H1 (cell line): ENCODE results near the gene ACADM. TPM values are rescaled to one million over a fixed set of nuclear protein-coding genes. Genes with fewer than 3 reads are reported as not detected.
"Not testable (repeated sequence)": the region's sequence is repeated elsewhere in the genome, so short reads cannot be mapped to it uniquely, and the experiment has no call there.

ENCODE experiments used
- CTCF ChIA-PET: fragments of 300-600 bp; sonication (Branson Sonifier 250); formaldehyde crosslinking; loops from one replicate; lab custom pipeline; 2021; ENCODE audit not compliant: partially characterized antibody; lab: Charles Lee
- POLR2A ChIA-PET: fragments of 300-600 bp; sonication (Branson Sonifier 250); formaldehyde crosslinking; loops from one replicate; lab custom pipeline; 2021; ENCODE audit warnings: inconsistent platforms; ENCODE audit not compliant: partially characterized antibody; lab: Charles Lee
- DNase-seq, 2 experiments: peaks; one replicate each; pipeline versions ENCODE4 v3.0.0 to v3.0.0-alpha.2; 2010 to 2022; ENCODE audit warnings: low spot score in 2 of 2, low read depth in 1 of 2, mixed read lengths in 1 of 2
- FAIRE-seq: peaks from 2 replicates; lab custom pipeline; 2011; peaks lifted over from hg19 to GRCh38; lab: Jason Lieb, UNC
- H2AFZ ChIP-seq: 2 replicates; pipeline ENCODE4 v1.8.1; 2012; ENCODE audit warnings: low read length, inconsistent platforms
- H2AK5ac ChIP-seq: 2 replicates; pipeline ENCODE4 v1.6.1; 2013; ENCODE audit warnings: low read depth, low read length
- H2BK120ac ChIP-seq: replicated peaks from 2 replicates; pipeline ENCODE3; 2013; ENCODE audit warnings: low read depth, low read length, inconsistent platforms
- H2BK12ac ChIP-seq: 2 replicates; pipeline ENCODE4 v1.6.1; 2013; ENCODE audit warnings: low read depth, low read length
- H2BK15ac ChIP-seq: 2 replicates; pipeline ENCODE4 v1.6.1; 2013; ENCODE audit warnings: low read length
- H2BK20ac ChIP-seq: 2 replicates; pipeline ENCODE4 v1.6.1; 2013; ENCODE audit warnings: low read length
- H2BK5ac ChIP-seq: 2 replicates; pipeline ENCODE4 v1.6.1; 2013; ENCODE audit warnings: low read depth, low read length
- H3K14ac ChIP-seq: 2 replicates; pipeline ENCODE4 v1.6.1; 2013; ENCODE audit warnings: inconsistent platforms; ENCODE audit not compliant: insufficient read length
- H3K18ac ChIP-seq: 2 replicates; pipeline ENCODE4 v1.6.1; 2013; ENCODE audit warnings: low read length; ENCODE audit errors: extremely low read depth
- H3K23ac ChIP-seq: 2 replicates; pipeline ENCODE4 v1.6.1; 2013; ENCODE audit warnings: inconsistent platforms; ENCODE audit not compliant: insufficient read length
- H3K23me2 ChIP-seq: 2 replicates; pipeline ENCODE4 v1.6.1; 2013; ENCODE audit warnings: low read depth, low read length
- H3K27ac ChIP-seq: 2 replicates; pipeline ENCODE4 v1.6.1; 2011; ENCODE audit warnings: low read depth, low read length, inconsistent platforms
- H3K27me3 ChIP-seq, 4 experiments: replicated peaks in 1 of 4; 1 replicate in 1 of 4; 2 replicates in 3 of 4; pipeline versions ENCODE4 v1.6.1 to v1.8.1; 2011 to 2013; ENCODE audit warnings: low read length in 3 of 4, mild to moderate bottlenecking in 3 of 4, inconsistent platforms in 2 of 4, mixed read lengths in 2 of 4, moderate library complexity in 1 of 4; ENCODE audit not compliant: control insufficient read depth in 3 of 4, insufficient read depth in 3 of 4; ENCODE audit errors: extremely low read depth in 1 of 4
- H3K36me3 ChIP-seq, 4 experiments: 2 replicates each; pipeline versions ENCODE4 v1.6.1 to v1.8.1; 2011 to 2013; ENCODE audit warnings: mild to moderate bottlenecking in 4 of 4, low read length in 3 of 4, moderate library complexity in 2 of 4, control low read depth in 1 of 4, inconsistent platforms in 1 of 4; ENCODE audit not compliant: insufficient read depth in 4 of 4, control insufficient read depth in 2 of 4
- H3K4ac ChIP-seq: replicated peaks from 2 replicates; pipeline ENCODE3; 2013; ENCODE audit warnings: low read length, low read depth, mixed read lengths, inconsistent platforms; ENCODE audit not compliant: insufficient read length
- H3K4me1 ChIP-seq, 4 experiments: replicated peaks in 1 of 4; 1 replicate in 1 of 4; 2 replicates in 3 of 4; pipeline versions ENCODE4 v1.6.1 to v1.8.1; 2011 to 2013; ENCODE audit warnings: low read length in 3 of 4, inconsistent platforms in 2 of 4, mixed read lengths in 1 of 4; ENCODE audit not compliant: insufficient read depth in 4 of 4, control insufficient read depth in 3 of 4
- H3K4me2 ChIP-seq, 2 experiments: 2 replicates each; pipeline versions ENCODE4 v1.6.1 to v1.8.1; 2011 to 2013; ENCODE audit warnings: low read depth in 2 of 2, low read length in 2 of 2, control low read depth in 1 of 2, inconsistent platforms in 1 of 2, mild to moderate bottlenecking in 1 of 2; ENCODE audit not compliant: insufficient read depth in 1 of 2
- H3K4me3 ChIP-seq, 4 experiments: fragments of 200-600, 300-600 bp in 1 of 4; sonication (generic), shearing (Covaris generic), sonication (Bioruptor Twin) in 1 of 4; 2 replicates each; pipeline versions ENCODE4 v1.5.1 to v1.8.1; 2011 to 2016; ENCODE audit warnings: low read length in 4 of 4, low read depth in 3 of 4, control low read depth in 2 of 4, inconsistent platforms in 2 of 4, mild to moderate bottlenecking in 2 of 4, mixed read lengths in 1 of 4, moderate library complexity in 1 of 4; ENCODE audit not compliant: insufficient read depth in 2 of 4; ENCODE audit errors: extremely low read depth in 1 of 4
- H3K56ac ChIP-seq: replicated peaks from 2 replicates; pipeline ENCODE3; 2013; ENCODE audit warnings: low read depth, mild to moderate bottlenecking, mixed read lengths, low read length, inconsistent platforms; ENCODE audit not compliant: insufficient read length
- H3K79me1 ChIP-seq: 2 replicates; pipeline ENCODE4 v1.6.1; 2013; ENCODE audit warnings: low read depth, low read length, control low read depth
- H3K79me2 ChIP-seq, 2 experiments: 2 replicates each; pipeline versions ENCODE4 v1.6.1 to v1.8.1; 2012 to 2013; ENCODE audit warnings: low read length in 2 of 2, mild to moderate bottlenecking in 2 of 2, inconsistent platforms in 1 of 2; ENCODE audit not compliant: insufficient read depth in 2 of 2, control insufficient read depth in 1 of 2
- H3K9ac ChIP-seq, 4 experiments: replicated peaks in 1 of 4; 1 replicate in 1 of 4; 2 replicates in 3 of 4; pipeline versions ENCODE4 v1.6.1 to v1.8.1; 2011 to 2013; ENCODE audit warnings: low read depth in 3 of 4, low read length in 3 of 4, control low read depth in 2 of 4, mild to moderate bottlenecking in 2 of 4, moderate library complexity in 2 of 4, inconsistent platforms in 1 of 4; ENCODE audit errors: extremely low read depth in 1 of 4
- H3K9me3 ChIP-seq, 2 experiments: 2 replicates each; pipeline versions ENCODE4 v1.6.1 to v1.8.1; 2012 to 2013; ENCODE audit warnings: mild to moderate bottlenecking in 2 of 2, moderate library complexity in 2 of 2, control low read depth in 1 of 2, inconsistent platforms in 1 of 2, low read depth in 1 of 2, low read length in 1 of 2, mixed read lengths in 1 of 2; ENCODE audit not compliant: insufficient read depth in 2 of 2
- H4K20me1 ChIP-seq, 2 experiments: replicated peaks in 1 of 2; 2 replicates each; pipeline versions ENCODE3 to v1.8.1; 2011 to 2013; ENCODE audit warnings: inconsistent platforms in 2 of 2, low read length in 2 of 2, mild to moderate bottlenecking in 1 of 2; ENCODE audit not compliant: insufficient read depth in 2 of 2, control insufficient read depth in 1 of 2
- H4K5ac ChIP-seq: 2 replicates; pipeline ENCODE4 v1.6.1; 2013; ENCODE audit warnings: low read length, low read depth, mixed read lengths, inconsistent platforms; ENCODE audit not compliant: insufficient read length
- H4K8ac ChIP-seq: 2 replicates; pipeline ENCODE4 v1.8.0; 2013; ENCODE audit warnings: mild to moderate bottlenecking, moderate library complexity, low read length, inconsistent platforms; ENCODE audit not compliant: insufficient read depth; ENCODE audit errors: extremely low read depth
- H4K91ac ChIP-seq: replicated peaks from 2 replicates; pipeline ENCODE3; 2013; ENCODE audit warnings: low read length, mixed read lengths, inconsistent platforms; ENCODE audit not compliant: insufficient read length
- whole genome bisulfite sequencing, 2 experiments: shearing (Covaris generic) in 1 of 2; methylation state at CpG; one replicate each; pipeline versions ENCODE4 v1.1.6 to v1.1.7; 2013 to 2015; ENCODE audit warnings: low lambda C conversion rate in 2 of 2, mixed read lengths in 2 of 2, inconsistent platforms in 1 of 2, low coverage in 1 of 2, missing lambda C conversion rate in 1 of 2; ENCODE audit not compliant: insufficient replicate concordance in 2 of 2, insufficient coverage in 1 of 2, insufficient read length in 1 of 2; ENCODE audit errors: extremely low coverage in 1 of 2, missing lambda C conversion rate in 1 of 2; 5-methylcytosine and 5-hydroxymethylcytosine counted together
- polyA plus RNA-seq, 7 experiments: library from polyadenylated mRNA; depleted of rRNA in 3 of 7; stranded (reverse) in 5 of 7; unstranded in 2 of 7; fragments of >200 nt in 5 of 7; fragments of 200-250 nt in 2 of 7; gene quantifications; 1 replicate in 5 of 7; 2 replicates in 1 of 7; 4 replicates in 1 of 7; pipeline versions ENCODE4 v1.2.1 to v1.2.3, GENCODE V29; 2011 to 2013; ENCODE audit warnings: missing spikeins in 2 of 7, mixed read lengths in 2 of 7
- total RNA-seq: library from RNA; stranded (reverse); fragmentation: NEBNext Ultra II Directional; extraction: Animal tissue kit (Norgen Biotek cat#: 25700); gene quantifications from 2 replicates; pipeline ENCODE4 v1.2.1, GENCODE V29; 2021

Gene ACADM
- total and polyA plus RNA-seq, 2 of the 8 experiments (the other 6 are each of a cell fraction or from before 2014, with no cell fraction given): 14.3 to 40.0 TPM

DNA sequence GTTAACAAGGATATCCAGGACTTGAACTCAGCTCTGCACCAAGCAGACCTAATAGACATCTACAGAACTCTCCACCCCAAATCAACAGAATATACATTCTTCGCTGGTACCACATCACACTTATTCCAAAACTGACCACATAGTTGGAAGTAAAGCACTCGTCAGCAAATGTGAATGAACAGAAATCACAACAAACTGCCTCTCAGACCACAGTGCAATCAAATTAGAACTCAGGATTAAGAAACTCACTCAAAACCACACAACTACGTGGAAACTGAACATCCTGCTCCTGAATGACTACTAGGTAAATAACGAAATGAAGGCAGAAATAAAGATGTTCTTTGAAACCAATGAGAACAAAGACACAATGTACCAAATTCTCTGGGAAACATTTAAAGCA, 55.7 kb downstream of the ACADM start:
- H3K27me3 ChIP-seq, H3K27ac ChIP-seq, H2AFZ ChIP-seq, H4K8ac ChIP-seq, H3K36me3 ChIP-seq, H3K79me1 ChIP-seq, H2BK20ac ChIP-seq, CTCF ChIA-PET, H4K5ac ChIP-seq, H3K4me3 ChIP-seq, POLR2A ChIA-PET, H2BK120ac ChIP-seq, H2BK12ac ChIP-seq, H2BK15ac ChIP-seq, H3K14ac ChIP-seq, H3K4ac ChIP-seq, H3K23ac ChIP-seq, H3K9me3 ChIP-seq, H3K4me1 ChIP-seq, H2AK5ac ChIP-seq, FAIRE-seq, H3K18ac ChIP-seq, H3K4me2 ChIP-seq, H3K9ac ChIP-seq, H4K20me1 ChIP-seq, DNase-seq, H2BK5ac ChIP-seq, H3K79me2 ChIP-seq, H3K56ac ChIP-seq, H3K23me2 ChIP-seq, H4K91ac ChIP-seq: not testable (repeated sequence)
- WGBS, 2 experiments: 86% methylated on average over 4 of the region's 4 CpGs; no CpG with 5 or more reads in 1 of the 2 experiments

- H3K23ac ChIP-seq, H3K23me2 ChIP-seq, H3K9me3 ChIP-seq, H3K79me1 ChIP-seq, H4K5ac ChIP-seq, H3K18ac ChIP-seq, H2BK120ac ChIP-seq, H4K20me1 ChIP-seq, H2BK5ac ChIP-seq, H2AFZ ChIP-seq, H3K27me3 ChIP-seq, H3K4me2 ChIP-seq, H3K56ac ChIP-seq, H3K27ac ChIP-seq, H3K4ac ChIP-seq, H2BK20ac ChIP-seq, H4K8ac ChIP-seq, H3K4me3 ChIP-seq, DNase-seq, H2AK5ac ChIP-seq, H3K14ac ChIP-seq, H4K91ac ChIP-seq, POLR2A ChIA-PET, H3K9ac ChIP-seq, FAIRE-seq, CTCF ChIA-PET, H3K4me1 ChIP-seq, H2BK15ac ChIP-seq, H2BK12ac ChIP-seq: not testable (repeated sequence)
- WGBS, 2 experiments: 98% methylated on average over 4 of the region's 4 CpGs; no CpG with 5 or more reads in 1 of the 2 experiments
- Histone ChIP-seq H3K79me2 (peaks cover 20 to 30% of the 10 kb centered on the region in 2 experiments), H3K36me3 (peaks cover 0 to 18% (median 7%) of the 10 kb centered on the region in 4 experiments; a peak in 5 of 8 replicates)
Observed at GRCh38 chr1:75783920-75784319, 59.4 kb downstream of the ACADM start.
